Neural cell (in vitro differentiated cells): ENCODE data around the gene ADAMTS19. TPM values are rescaled to one million over a fixed set of nuclear protein-coding genes. Genes with fewer than 3 reads are reported as not detected.

Experiments used
- H2AFZ ChIP-seq: fragments of 200-600, 300-800 bp; sonication (generic), shearing (Covaris generic); 2 replicates; pipeline ENCODE4 v1.6.0; 2014; ENCODE audit warnings: low read depth, mild to moderate bottlenecking, antibody characterized with exemption, low read length, moderate library complexity
- H3F3A ChIP-seq: fragments of 200-600 bp; shearing (Covaris generic); 2 replicates; pipeline ENCODE4 v1.6.1; 2016; ENCODE audit warnings: mild to moderate bottlenecking, moderate library complexity, mixed read lengths, antibody characterized with exemption, low read length; ENCODE audit not compliant: insufficient read depth, poor library complexity, severe bottlenecking
- H3K27ac ChIP-seq: fragments of 200-600, 300-800 bp; sonication (generic), shearing (Covaris generic); 2 replicates; pipeline ENCODE4 v1.5.1; 2014; ENCODE audit warnings: mild to moderate bottlenecking, low read length, moderate library complexity
- H3K27me3 ChIP-seq: fragments of 300-800, 200-600 bp; sonication (generic), shearing (Covaris generic); 2 replicates; pipeline ENCODE4 v1.6.0; 2014; ENCODE audit warnings: mild to moderate bottlenecking, low read depth, low read length, moderate library complexity; ENCODE audit not compliant: insufficient read depth
- H3K36me3 ChIP-seq: fragments of 300-800, 200-600 bp; sonication (generic), shearing (Covaris generic); 2 replicates; pipeline ENCODE4 v1.5.1; 2014; ENCODE audit warnings: mild to moderate bottlenecking, antibody characterized with exemption, low read length, moderate library complexity; ENCODE audit not compliant: insufficient read depth
- H3K4me2 ChIP-seq: fragments of 300-800, 200-600 bp; sonication (generic), shearing (Covaris generic); 2 replicates; pipeline ENCODE4 v1.6.0; 2014; ENCODE audit warnings: mild to moderate bottlenecking, low read length
- H3K4me3 ChIP-seq: fragments of 300-800, 200-600 bp; sonication (generic), shearing (Covaris generic); 2 replicates; pipeline ENCODE4 v1.5.1; 2014; ENCODE audit warnings: mild to moderate bottlenecking, low read length, moderate library complexity
- H3K79me2 ChIP-seq: fragments of 200-600 bp; shearing (Covaris generic); replicated peaks from 2 replicates; pipeline ENCODE4 v1.6.0; 2014; ENCODE audit warnings: mild to moderate bottlenecking, low read length, moderate library complexity; ENCODE audit not compliant: insufficient read depth
- H3K9ac ChIP-seq: fragments of 300-800, 200-600 bp; sonication (generic), shearing (Covaris generic); 2 replicates; pipeline ENCODE4 v1.6.1; 2016; ENCODE audit warnings: mild to moderate bottlenecking, low read length, mixed read lengths
- H3K9me2 ChIP-seq: fragments of 200-600 bp; shearing (Covaris generic); 2 replicates; pipeline ENCODE4 v1.6.1; 2016; ENCODE audit warnings: mild to moderate bottlenecking, low read length, mixed read lengths; ENCODE audit not compliant: insufficient read depth
- H3K9me3 ChIP-seq: fragments of 200-600, 300-800 bp; sonication (generic), shearing (Covaris generic); 2 replicates; pipeline ENCODE4 v1.6.1; 2016; ENCODE audit warnings: mild to moderate bottlenecking, mixed run types, low read length, moderate library complexity, mixed read lengths
- H4K20me1 ChIP-seq: fragments of 200-600 bp; shearing (Covaris generic); 2 replicates; pipeline ENCODE4 v1.6.1; 2016; ENCODE audit warnings: mild to moderate bottlenecking, mixed run types; ENCODE audit not compliant: insufficient read depth
- EP300 ChIP-seq: fragments of 450-650 bp; conservative IDR thresholded peaks from 2 replicates; pipeline ENCODE4 v1.6.1; 2014; ENCODE audit warnings: antibody characterized with exemption, mild to moderate bottlenecking, moderate library complexity; ENCODE audit not compliant: poor library complexity, severe bottlenecking
- EZH2 ChIP-seq: fragments of 200-600, 300-800 bp; shearing (Covaris generic), sonication (generic); IDR thresholded peaks from 2 replicates; pipeline ENCODE4 v1.6.1; 2014; ENCODE audit warnings: antibody characterized with exemption, low read length, borderline replicate concordance, mild to moderate bottlenecking; ENCODE audit not compliant: insufficient read depth, poor library complexity, severe bottlenecking
- MXI1 ChIP-seq: fragments of 450-650 bp; conservative IDR thresholded peaks from 2 replicates; pipeline ENCODE4 v1.6.1; 2014; ENCODE audit warnings: antibody characterized with exemption, mild to moderate bottlenecking; ENCODE audit not compliant: poor library complexity, severe bottlenecking
- POLR2AphosphoS5 ChIP-seq: IDR thresholded peaks from 2 replicates; pipeline ENCODE4 v1.6.1; 2012
- RAD21 ChIP-seq: fragments of 450-650 bp; conservative IDR thresholded peaks from 2 replicates; pipeline ENCODE4 v1.6.1; 2014; ENCODE audit warnings: antibody characterized with exemption, mild to moderate bottlenecking, moderate library complexity
- SMC3 ChIP-seq: fragments of 450-650 bp; conservative IDR thresholded peaks from 2 replicates; pipeline ENCODE4 v1.6.1; 2014; ENCODE audit warnings: antibody characterized with exemption, mild to moderate bottlenecking, moderate library complexity; ENCODE audit not compliant: poor library complexity
- TAF1 ChIP-seq: IDR thresholded peaks from 2 replicates; pipeline ENCODE4 v1.6.1; 2012; ENCODE audit warnings: low read depth
- polyA plus RNA-seq: library from polyadenylated mRNA; depleted of rRNA; stranded (reverse); fragments of >200 nt; gene quantifications from 2 replicates; pipeline ENCODE4 v1.2.3, GENCODE V29; 2014
- TF ChIP-seq, protein P1 (sequence below): IDR thresholded peaks from 2 replicates; pipeline ENCODE4 v1.6.1; 2012; ENCODE audit warnings: borderline replicate concordance
- TF ChIP-seq, protein P2 (sequence below): fragments of 450-650 bp; IDR thresholded peaks from 2 replicates; pipeline ENCODE4 v1.5.1; 2014; ENCODE audit warnings: antibody characterized with exemption, mild to moderate bottlenecking, moderate library complexity; ENCODE audit not compliant: poor library complexity, severe bottlenecking

The ADAMTS19 gene
- polyA plus RNA-seq, 1 donor from 2014 or later: 0.12 TPM

- no peak for TF ChIP-seq EZH2
- no peak for TF ChIP-seq POLR2AphosphoS5
- TF ChIP-seq TAF1: no peak
- TF ChIP-seq MXI1: no peak
- TF ChIP-seq, protein P1, sequence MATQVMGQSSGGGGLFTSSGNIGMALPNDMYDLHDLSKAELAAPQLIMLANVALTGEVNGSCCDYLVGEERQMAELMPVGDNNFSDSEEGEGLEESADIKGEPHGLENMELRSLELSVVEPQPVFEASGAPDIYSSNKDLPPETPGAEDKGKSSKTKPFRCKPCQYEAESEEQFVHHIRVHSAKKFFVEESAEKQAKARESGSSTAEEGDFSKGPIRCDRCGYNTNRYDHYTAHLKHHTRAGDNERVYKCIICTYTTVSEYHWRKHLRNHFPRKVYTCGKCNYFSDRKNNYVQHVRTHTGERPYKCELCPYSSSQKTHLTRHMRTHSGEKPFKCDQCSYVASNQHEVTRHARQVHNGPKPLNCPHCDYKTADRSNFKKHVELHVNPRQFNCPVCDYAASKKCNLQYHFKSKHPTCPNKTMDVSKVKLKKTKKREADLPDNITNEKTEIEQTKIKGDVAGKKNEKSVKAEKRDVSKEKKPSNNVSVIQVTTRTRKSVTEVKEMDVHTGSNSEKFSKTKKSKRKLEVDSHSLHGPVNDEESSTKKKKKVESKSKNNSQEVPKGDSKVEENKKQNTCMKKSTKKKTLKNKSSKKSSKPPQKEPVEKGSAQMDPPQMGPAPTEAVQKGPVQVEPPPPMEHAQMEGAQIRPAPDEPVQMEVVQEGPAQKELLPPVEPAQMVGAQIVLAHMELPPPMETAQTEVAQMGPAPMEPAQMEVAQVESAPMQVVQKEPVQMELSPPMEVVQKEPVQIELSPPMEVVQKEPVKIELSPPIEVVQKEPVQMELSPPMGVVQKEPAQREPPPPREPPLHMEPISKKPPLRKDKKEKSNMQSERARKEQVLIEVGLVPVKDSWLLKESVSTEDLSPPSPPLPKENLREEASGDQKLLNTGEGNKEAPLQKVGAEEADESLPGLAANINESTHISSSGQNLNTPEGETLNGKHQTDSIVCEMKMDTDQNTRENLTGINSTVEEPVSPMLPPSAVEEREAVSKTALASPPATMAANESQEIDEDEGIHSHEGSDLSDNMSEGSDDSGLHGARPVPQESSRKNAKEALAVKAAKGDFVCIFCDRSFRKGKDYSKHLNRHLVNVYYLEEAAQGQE: no peak
- TF ChIP-seq SMC3: no peak
- no peak for TF ChIP-seq RAD21
- TF ChIP-seq, protein P2, sequence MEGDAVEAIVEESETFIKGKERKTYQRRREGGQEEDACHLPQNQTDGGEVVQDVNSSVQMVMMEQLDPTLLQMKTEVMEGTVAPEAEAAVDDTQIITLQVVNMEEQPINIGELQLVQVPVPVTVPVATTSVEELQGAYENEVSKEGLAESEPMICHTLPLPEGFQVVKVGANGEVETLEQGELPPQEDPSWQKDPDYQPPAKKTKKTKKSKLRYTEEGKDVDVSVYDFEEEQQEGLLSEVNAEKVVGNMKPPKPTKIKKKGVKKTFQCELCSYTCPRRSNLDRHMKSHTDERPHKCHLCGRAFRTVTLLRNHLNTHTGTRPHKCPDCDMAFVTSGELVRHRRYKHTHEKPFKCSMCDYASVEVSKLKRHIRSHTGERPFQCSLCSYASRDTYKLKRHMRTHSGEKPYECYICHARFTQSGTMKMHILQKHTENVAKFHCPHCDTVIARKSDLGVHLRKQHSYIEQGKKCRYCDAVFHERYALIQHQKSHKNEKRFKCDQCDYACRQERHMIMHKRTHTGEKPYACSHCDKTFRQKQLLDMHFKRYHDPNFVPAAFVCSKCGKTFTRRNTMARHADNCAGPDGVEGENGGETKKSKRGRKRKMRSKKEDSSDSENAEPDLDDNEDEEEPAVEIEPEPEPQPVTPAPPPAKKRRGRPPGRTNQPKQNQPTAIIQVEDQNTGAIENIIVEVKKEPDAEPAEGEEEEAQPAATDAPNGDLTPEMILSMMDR: no peak
- no peak for TF ChIP-seq EP300
- no peaks in the 10 kb centered on the region for H3K27me3 ChIP-seq
- H3K36me3 ChIP-seq: no peaks in the 10 kb centered on the region
- no peak overlapping the region for H3K27ac ChIP-seq
- no peaks in the 10 kb centered on the region for H3K9me2 ChIP-seq
- H2AFZ ChIP-seq: no peak overlapping the region
- no peak overlapping the region for H3K4me2 ChIP-seq
- no peaks in the 10 kb centered on the region for H3K9me3 ChIP-seq
- H4K20me1 ChIP-seq: no peaks in the 10 kb centered on the region
- no peak overlapping the region for H3K4me3 ChIP-seq
- H3K79me2 ChIP-seq: no peaks in the 10 kb centered on the region
- H3F3A ChIP-seq: no peaks in the 10 kb centered on the region
- H3K9ac ChIP-seq: no peak overlapping the region
These were observed 36.3 kb downstream of the ADAMTS19 start for GRCh38 chr5:129496421-129496820.

GRCh38 chr5:129496864-129497595 lies 36.9 kb downstream of the ADAMTS19 start:
- Histone ChIP-seq H3F3A (no peaks in the 10 kb centered on the region), H3K27me3 (no peaks in the 10 kb centered on the region), H3K36me3 (no peaks in the 10 kb centered on the region), H3K9me3 (no peaks in the 10 kb centered on the region), H4K20me1 (no peaks in the 10 kb centered on the region), H3K27ac (no peak overlapping the region), H3K4me3 (no peak overlapping the region), H3K4me2 (no peak overlapping the region), H3K79me2 (no peaks in the 10 kb centered on the region), H3K9me2 (no peaks in the 10 kb centered on the region), H2AFZ (no peak overlapping the region), H3K9ac (no peak overlapping the region)
- TF ChIP-seq POLR2AphosphoS5 (no peak), TAF1 (no peak), EZH2 (no peak), EP300 (no peak), RAD21 (no peak), MXI1 (no peak), SMC3 (no peak)
- TF ChIP-seq, protein P1: no peak
- TF ChIP-seq, protein P2: no peak
